Nephron progenitor cell (in vitro differentiated cells): ENCODE measurements around the gene DNAH10.

Source experiments
- DNase-seq: peaks from one replicate; pipeline ENCODE4 v3.0.0; 2021
- H3K27ac Mint-ChIP-seq: 2 replicates; pipeline ENCODE4 v1.8.0; 2021; ENCODE audit warnings: mild to moderate bottlenecking, moderate library complexity, mixed read lengths
- H3K27me3 Mint-ChIP-seq: 2 replicates; pipeline ENCODE4 v1.8.0; 2021; ENCODE audit warnings: mild to moderate bottlenecking, low read depth, mixed read lengths; ENCODE audit not compliant: poor library complexity
- H3K36me3 Mint-ChIP-seq: 2 replicates; pipeline ENCODE4 v1.8.0; 2021; ENCODE audit warnings: low read depth, mixed read lengths
- H3K4me1 Mint-ChIP-seq: 2 replicates; pipeline ENCODE4 v1.8.0; 2021; ENCODE audit warnings: mixed read lengths
- H3K4me3 Mint-ChIP-seq: 2 replicates; pipeline ENCODE4 v1.8.0; 2021; ENCODE audit warnings: mild to moderate bottlenecking, moderate library complexity, mixed read lengths
- H3K9me3 Mint-ChIP-seq: 2 replicates; pipeline ENCODE4 v1.8.0; 2021; ENCODE audit warnings: mild to moderate bottlenecking, moderate library complexity, mixed read lengths
- TF ChIP-seq, protein P1 (sequence below): fragments of 200-600 bp; sonication (generic); IDR thresholded peaks from 2 replicates; pipeline ENCODE4 v1.5.0; 2021; ENCODE audit warnings: antibody characterized with exemption

Gene DNAH10

GRCh38 chr12:123861392-123861791 is 99.3 kb downstream of the DNAH10 start:
- Mint-ChIP-seq H3K4me1 (no peaks in the 10 kb centered on the region), H3K27me3 (peaks cover 19% of the 10 kb centered on the region), H3K4me3 (no peak overlapping the region), H3K9me3 (no peaks in the 10 kb centered on the region), H3K27ac (no peak overlapping the region), H3K36me3 (no peaks in the 10 kb centered on the region)
- TF ChIP-seq, protein P1, sequence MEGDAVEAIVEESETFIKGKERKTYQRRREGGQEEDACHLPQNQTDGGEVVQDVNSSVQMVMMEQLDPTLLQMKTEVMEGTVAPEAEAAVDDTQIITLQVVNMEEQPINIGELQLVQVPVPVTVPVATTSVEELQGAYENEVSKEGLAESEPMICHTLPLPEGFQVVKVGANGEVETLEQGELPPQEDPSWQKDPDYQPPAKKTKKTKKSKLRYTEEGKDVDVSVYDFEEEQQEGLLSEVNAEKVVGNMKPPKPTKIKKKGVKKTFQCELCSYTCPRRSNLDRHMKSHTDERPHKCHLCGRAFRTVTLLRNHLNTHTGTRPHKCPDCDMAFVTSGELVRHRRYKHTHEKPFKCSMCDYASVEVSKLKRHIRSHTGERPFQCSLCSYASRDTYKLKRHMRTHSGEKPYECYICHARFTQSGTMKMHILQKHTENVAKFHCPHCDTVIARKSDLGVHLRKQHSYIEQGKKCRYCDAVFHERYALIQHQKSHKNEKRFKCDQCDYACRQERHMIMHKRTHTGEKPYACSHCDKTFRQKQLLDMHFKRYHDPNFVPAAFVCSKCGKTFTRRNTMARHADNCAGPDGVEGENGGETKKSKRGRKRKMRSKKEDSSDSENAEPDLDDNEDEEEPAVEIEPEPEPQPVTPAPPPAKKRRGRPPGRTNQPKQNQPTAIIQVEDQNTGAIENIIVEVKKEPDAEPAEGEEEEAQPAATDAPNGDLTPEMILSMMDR, result no peak
- DNase-seq, result no peak

- Mint-ChIP-seq H3K4me3 (no peak overlapping the region), H3K27ac (no peak overlapping the region), H3K4me1 (peaks cover 7% of the 10 kb centered on the region), H3K36me3 (no peaks in the 10 kb centered on the region), H3K27me3 (peaks cover 53% of the 10 kb centered on the region), H3K9me3 (no peaks in the 10 kb centered on the region)
- DNase-seq, result no peak
- TF ChIP-seq, protein P1, result no peak
Measured at GRCh38 chr12:123867141-123867540, 105.0 kb downstream of the DNAH10 start.

GRCh38 chr12:123868791-123869190 is 106.7 kb downstream of the DNAH10 start:
- DNase-seq, result no peak
- peaks cover 55% of the 10 kb centered on the region for H3K27me3 Mint-ChIP-seq
- H3K4me3 Mint-ChIP-seq, result no peak overlapping the region
- H3K9me3 Mint-ChIP-seq, result no peaks in the 10 kb centered on the region
- peaks cover 7% of the 10 kb centered on the region for H3K4me1 Mint-ChIP-seq
- TF ChIP-seq, protein P1, result no peak
- no peak overlapping the region for H3K27ac Mint-ChIP-seq
- H3K36me3 Mint-ChIP-seq, result no peaks in the 10 kb centered on the region

GRCh38 chr12:123873793-123874192 is 111.7 kb downstream of the DNAH10 start:
- H3K27ac Mint-ChIP-seq, result no peak overlapping the region
- no peak for DNase-seq
- H3K27me3 Mint-ChIP-seq, result peaks cover 79% of the 10 kb centered on the region
- H3K36me3 Mint-ChIP-seq, result no peaks in the 10 kb centered on the region
- no peak overlapping the region for H3K4me3 Mint-ChIP-seq
- H3K4me1 Mint-ChIP-seq, result peaks cover 7% of the 10 kb centered on the region
- no peaks in the 10 kb centered on the region for H3K9me3 Mint-ChIP-seq
- TF ChIP-seq, protein P1, result no peak

DNA sequence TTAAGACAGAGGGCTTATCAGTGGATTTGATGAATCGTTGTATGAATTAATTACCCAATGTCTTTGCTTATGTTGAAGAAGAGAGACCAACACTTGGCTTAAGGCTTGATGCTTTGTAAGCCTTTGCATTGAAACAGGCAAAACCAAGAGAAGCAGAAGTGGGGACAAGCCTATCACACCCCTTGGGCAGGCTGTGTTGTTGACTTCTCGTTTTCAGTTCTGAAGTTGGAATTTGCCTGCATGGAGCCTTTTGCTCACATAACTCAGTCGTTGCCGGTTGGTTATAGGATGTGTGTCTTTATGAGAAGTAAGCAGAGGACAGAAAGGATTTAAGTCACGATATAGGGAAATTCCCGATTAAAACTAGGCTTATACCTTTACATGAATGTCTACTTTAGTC is 115.9 kb downstream of the DNAH10 start:
- H3K27me3 Mint-ChIP-seq, result peaks cover 75% of the 10 kb centered on the region
- H3K4me1 Mint-ChIP-seq, result no peaks in the 10 kb centered on the region
- TF ChIP-seq, protein P1, result no peak

GRCh38 chr12:123879101-123879500 is 117.0 kb downstream of the DNAH10 start:
- H3K4me3 Mint-ChIP-seq, result no peak overlapping the region
- no peak for DNase-seq
- no peaks in the 10 kb centered on the region for H3K4me1 Mint-ChIP-seq
- peaks cover 76% of the 10 kb centered on the region for H3K27me3 Mint-ChIP-seq
- H3K27ac Mint-ChIP-seq, result no peak overlapping the region
- no peaks in the 10 kb centered on the region for H3K9me3 Mint-ChIP-seq
- TF ChIP-seq, protein P1, result no peak
- H3K36me3 Mint-ChIP-seq, result no peaks in the 10 kb centered on the region

More for the DNA sequence above, 115.9 kb downstream of the DNAH10 start:
- DNase-seq, result no peak
- Mint-ChIP-seq H3K9me3 (no peaks in the 10 kb centered on the region), H3K4me3 (no peak overlapping the region), H3K27ac (no peak overlapping the region), H3K36me3 (no peaks in the 10 kb centered on the region)
